Hepatocyte (in vitro differentiated cells): ENCODE results near the gene MEF2B. TPM values are rescaled to one million over a fixed set of nuclear protein-coding genes. Genes with fewer than 3 reads are reported as not detected.

Experiments used
- DNase-seq: peaks from one replicate; pipeline ENCODE4 v3.0.0-alpha.2; 2016; ENCODE audit warnings: low spot score
- H2AFZ ChIP-seq: fragments of 200-600 bp; sonication (generic); 2 replicates; pipeline ENCODE4 v1.6.0; 2016; ENCODE audit warnings: antibody characterized with exemption, mild to moderate bottlenecking
- H3K27ac ChIP-seq: fragments of 200-600 bp; sonication (generic); 2 replicates; pipeline ENCODE4 v1.5.1; 2016; ENCODE audit warnings: mild to moderate bottlenecking
- H3K27me3 ChIP-seq: fragments of 200-600 bp; sonication (generic); 2 replicates; pipeline ENCODE4 v1.6.1; 2016
- H3K36me3 ChIP-seq: fragments of 200-600 bp; sonication (generic); replicated peaks from 2 replicates; pipeline ENCODE4 v1.5.1; 2016; ENCODE audit warnings: low read depth; ENCODE audit not compliant: insufficient read depth
- H3K4me1 ChIP-seq: fragments of 200-600 bp; sonication (generic); 2 replicates; pipeline ENCODE4 v1.5.1; 2016; ENCODE audit warnings: mild to moderate bottlenecking, moderate library complexity; ENCODE audit not compliant: insufficient read depth
- H3K4me2 ChIP-seq: fragments of 200-600 bp; sonication (generic); 2 replicates; pipeline ENCODE4 v1.6.0; 2016
- H3K4me3 ChIP-seq: fragments of 200-600 bp; sonication (generic); 2 replicates; pipeline ENCODE4 v1.5.1; 2016; ENCODE audit warnings: mild to moderate bottlenecking
- H3K79me2 ChIP-seq: fragments of 200-600 bp; sonication (generic); 2 replicates; pipeline ENCODE4 v1.6.0; 2017; ENCODE audit warnings: mild to moderate bottlenecking
- H3K9me2 ChIP-seq: fragments of 200-600 bp; sonication (generic); replicated peaks from 2 replicates; pipeline ENCODE4 v1.6.0; 2017; ENCODE audit warnings: mild to moderate bottlenecking; ENCODE audit not compliant: insufficient read depth
- H3K9me3 ChIP-seq: fragments of 200-600 bp; sonication (generic); 2 replicates; pipeline ENCODE4 v1.5.1; 2016; ENCODE audit warnings: low read depth, mild to moderate bottlenecking
- H4K20me1 ChIP-seq: fragments of 200-600 bp; sonication (generic); 2 replicates; pipeline ENCODE4 v1.6.0; 2016; ENCODE audit warnings: mild to moderate bottlenecking; ENCODE audit not compliant: insufficient read depth, poor library complexity, severe bottlenecking
- EZH2 ChIP-seq: fragments of 200-600 bp; sonication (generic); IDR thresholded peaks from 2 replicates; pipeline ENCODE4 v1.6.1; 2016; ENCODE audit warnings: antibody characterized with exemption, mild to moderate bottlenecking, borderline replicate concordance
- EZH2phosphoT487 ChIP-seq: fragments of 200-600 bp; sonication (generic); IDR thresholded peaks from one replicate; pipeline ENCODE4 v1.6.1; 2018; ENCODE audit warnings: antibody characterized with exemption, mild to moderate bottlenecking, low read depth, moderate library complexity; ENCODE audit not compliant: unreplicated experiment, severe bottlenecking
- WGBS: methylation state at CpG from one replicate; pipeline ENCODE4 v1.1.6; 2016; ENCODE audit warnings: low lambda C conversion rate; ENCODE audit errors: missing lambda C conversion rate; 5-methylcytosine and 5-hydroxymethylcytosine counted together
- polyA plus RNA-seq: library from polyadenylated mRNA; unstranded; fragments of >200 nt; fragmentation: Nextera tagmentation; extraction: Ambion mirVana; gene quantifications from 2 replicates; pipeline ENCODE4 v1.2.1, GENCODE V29; 2016
- total RNA-seq: library from RNA; depleted of rRNA; stranded (reverse); fragments of >200 nt; gene quantifications from 2 replicates; pipeline ENCODE4 v1.2.3, GENCODE V29; 2014
- TF ChIP-seq, protein P1 (sequence below): fragments of 200-600 bp; sonication (generic); IDR thresholded peaks from 2 replicates; pipeline ENCODE4 v1.5.1; 2016; ENCODE audit warnings: antibody characterized with exemption, mild to moderate bottlenecking; ENCODE audit not compliant: poor library complexity

Gene MEF2B
- total and polyA plus RNA-seq, 2 experiments from 2014 or later = 0.70 to 2.6 TPM

DNA sequence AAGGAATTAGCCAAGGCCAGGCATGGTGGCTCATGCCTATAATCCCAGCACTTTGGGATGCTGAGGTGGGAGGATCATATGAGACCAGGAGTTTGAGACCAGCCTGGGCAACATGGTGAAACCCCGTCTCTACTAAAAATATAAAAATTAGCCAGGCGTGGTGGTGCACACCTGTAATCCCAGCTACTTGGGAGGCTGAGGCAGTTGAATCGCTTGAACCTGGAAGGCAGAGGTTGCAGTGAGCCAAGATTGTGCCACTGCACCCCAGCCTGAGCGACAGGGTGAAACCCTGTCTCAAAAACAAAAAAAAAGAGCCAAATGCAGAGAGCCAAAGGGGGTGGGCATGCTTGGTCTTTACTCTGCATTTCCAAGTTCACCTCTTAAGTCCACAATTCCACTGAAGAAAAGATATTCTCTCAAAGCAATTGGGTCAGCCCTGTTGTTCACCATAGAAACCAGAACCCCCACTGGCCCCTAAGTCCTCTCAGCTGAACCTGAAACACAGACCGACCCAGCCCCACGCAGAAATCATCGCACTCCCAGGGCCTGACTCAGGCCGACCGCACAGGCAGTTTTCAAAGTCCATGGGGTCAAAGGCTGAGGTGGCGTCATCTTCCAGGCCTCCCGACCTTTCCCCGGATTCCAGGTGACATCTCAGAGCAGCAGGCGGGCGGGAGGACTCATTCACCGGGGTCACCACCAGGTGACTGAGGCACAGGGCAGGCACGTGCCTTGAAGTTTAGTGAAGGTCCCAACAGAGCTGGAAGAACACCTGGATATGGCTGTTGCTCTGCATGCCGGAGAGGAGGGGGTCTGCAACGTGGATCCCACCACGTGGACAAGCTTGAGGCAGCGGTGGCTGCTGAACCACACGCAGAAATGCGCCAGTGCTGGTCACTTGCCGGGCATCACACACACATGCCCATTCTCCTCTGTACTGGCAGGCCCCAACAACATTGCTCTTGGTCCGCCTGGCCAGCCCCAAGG is 73.1 kb downstream of the MEF2B start:
- peak; percentile 88 for DNase-seq
- Histone ChIP-seq H4K20me1 (no peaks in the 10 kb centered on the region), H3K27ac (peak overlapping the region; percentile 93), H3K4me1 (peaks cover 28% of the 10 kb centered on the region), H3K36me3 (no peaks in the 10 kb centered on the region), H3K27me3 (no peaks in the 10 kb centered on the region), H2AFZ (no peak overlapping the region), H3K9me2 (no peaks in the 10 kb centered on the region), H3K4me2 (no peak overlapping the region), H3K4me3 (no peak overlapping the region), H3K9me3 (no peaks in the 10 kb centered on the region), H3K79me2 (no peaks in the 10 kb centered on the region)
- 69% methylated on average over 24 of the region's 24 CpGs for WGBS
- TF ChIP-seq EZH2 (no peak), EZH2phosphoT487 (no peak)
- TF ChIP-seq, protein P1, sequence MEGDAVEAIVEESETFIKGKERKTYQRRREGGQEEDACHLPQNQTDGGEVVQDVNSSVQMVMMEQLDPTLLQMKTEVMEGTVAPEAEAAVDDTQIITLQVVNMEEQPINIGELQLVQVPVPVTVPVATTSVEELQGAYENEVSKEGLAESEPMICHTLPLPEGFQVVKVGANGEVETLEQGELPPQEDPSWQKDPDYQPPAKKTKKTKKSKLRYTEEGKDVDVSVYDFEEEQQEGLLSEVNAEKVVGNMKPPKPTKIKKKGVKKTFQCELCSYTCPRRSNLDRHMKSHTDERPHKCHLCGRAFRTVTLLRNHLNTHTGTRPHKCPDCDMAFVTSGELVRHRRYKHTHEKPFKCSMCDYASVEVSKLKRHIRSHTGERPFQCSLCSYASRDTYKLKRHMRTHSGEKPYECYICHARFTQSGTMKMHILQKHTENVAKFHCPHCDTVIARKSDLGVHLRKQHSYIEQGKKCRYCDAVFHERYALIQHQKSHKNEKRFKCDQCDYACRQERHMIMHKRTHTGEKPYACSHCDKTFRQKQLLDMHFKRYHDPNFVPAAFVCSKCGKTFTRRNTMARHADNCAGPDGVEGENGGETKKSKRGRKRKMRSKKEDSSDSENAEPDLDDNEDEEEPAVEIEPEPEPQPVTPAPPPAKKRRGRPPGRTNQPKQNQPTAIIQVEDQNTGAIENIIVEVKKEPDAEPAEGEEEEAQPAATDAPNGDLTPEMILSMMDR = no peak

DNA sequence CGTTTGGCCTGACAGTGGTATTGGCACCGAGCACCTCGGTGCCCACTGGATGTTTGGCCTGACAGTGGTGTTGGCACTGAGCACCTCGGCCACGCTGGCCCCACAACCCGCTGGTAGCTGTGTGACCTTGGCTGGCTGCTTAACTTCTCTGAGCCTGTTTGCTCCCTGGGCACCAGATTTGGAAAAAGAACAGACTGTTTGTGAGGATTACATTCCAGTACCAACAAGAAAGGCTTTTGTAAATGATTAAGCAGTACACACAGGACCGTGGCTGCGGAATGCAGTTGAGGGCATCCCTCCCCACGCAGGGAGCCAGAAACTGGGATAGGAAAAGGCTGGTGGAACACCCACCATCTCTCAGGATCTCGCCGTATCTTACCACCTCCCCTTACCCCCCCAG is 74.4 kb downstream of the MEF2B start:
- DNase-seq = no peak
- Histone ChIP-seq H3K36me3 (no peaks in the 10 kb centered on the region), H3K9me2 (no peaks in the 10 kb centered on the region), H3K27ac (peak overlapping the region; percentile 58), H3K9me3 (no peaks in the 10 kb centered on the region), H3K4me2 (no peak overlapping the region), H4K20me1 (no peaks in the 10 kb centered on the region), H3K4me1 (peaks cover 28% of the 10 kb centered on the region), H2AFZ (no peak overlapping the region), H3K79me2 (no peaks in the 10 kb centered on the region), H3K4me3 (no peak overlapping the region), H3K27me3 (no peaks in the 10 kb centered on the region)
- TF ChIP-seq EZH2 (no peak), EZH2phosphoT487 (no peak)
- TF ChIP-seq, protein P1 = no peak
- 71% methylated on average over 11 of the region's 11 CpGs for WGBS

Other genes starting within 250 kb of the MEF2B start
- 28.9 and 44.0 TPM in 2 replicates for gene HOMER3, start 229.0 kb downstream of the MEF2B start, total RNA-seq
- gene HOMER3, start 229.0 kb downstream of the MEF2B start, polyA plus RNA-seq = 41.4 and 53.4 TPM in 2 replicates
- 35.6 and 36.4 TPM in 2 replicates for gene SUGP2, start 136.7 kb downstream of the MEF2B start, total RNA-seq
- 51.0 and 57.5 TPM in 2 replicates for gene SUGP2, start 136.7 kb downstream of the MEF2B start, polyA plus RNA-seq
- gene ARMC6, start 136.7 kb downstream of the MEF2B start, total RNA-seq = 26.4 and 29.7 TPM in 2 replicates
- 25.8 and 30.8 TPM in 2 replicates for gene ARMC6, start 136.7 kb downstream of the MEF2B start, polyA plus RNA-seq
- gene SLC25A42, start 106.3 kb downstream of the MEF2B start, total RNA-seq = 11.5 and 13.8 TPM in 2 replicates
- gene SLC25A42, start 106.3 kb downstream of the MEF2B start, polyA plus RNA-seq = 21.3 and 23.2 TPM in 2 replicates
- 19.6 and 22.1 TPM in 2 replicates for gene TMEM161A, start 31.8 kb downstream of the MEF2B start, total RNA-seq
- 48.5 and 51.3 TPM in 2 replicates for gene TMEM161A, start 31.8 kb downstream of the MEF2B start, polyA plus RNA-seq
- gene BORCS8, start 21.9 kb upstream of the MEF2B start, total RNA-seq = 13.1 and 13.7 TPM in 2 replicates
- 25.6 and 34.2 TPM in 2 replicates for gene BORCS8, start 21.9 kb upstream of the MEF2B start, polyA plus RNA-seq
- gene RFXANK, start 22.0 kb upstream of the MEF2B start, total RNA-seq = 35.1 and 44.7 TPM in 2 replicates
- 85.7 and 88.3 TPM in 2 replicates for gene RFXANK, start 22.0 kb upstream of the MEF2B start, polyA plus RNA-seq
- gene NR2C2AP, start 33.2 kb upstream of the MEF2B start, total RNA-seq = 6.1 and 9.0 TPM in 2 replicates
- 5.2 and 10.4 TPM in 2 replicates for gene NR2C2AP, start 33.2 kb upstream of the MEF2B start, polyA plus RNA-seq
- 0.03 TPM in 1 of 2 replicates, not detected in the other for gene NCAN, start 41.7 kb upstream of the MEF2B start, total RNA-seq
- not detected in 2 replicates for gene NCAN, start 41.7 kb upstream of the MEF2B start, polyA plus RNA-seq
- gene TM6SF2, start 103.0 kb upstream of the MEF2B start, total RNA-seq = 3.1 and 4.5 TPM in 2 replicates
- gene TM6SF2, start 103.0 kb upstream of the MEF2B start, polyA plus RNA-seq = 8.4 and 8.6 TPM in 2 replicates
- 13.1 and 25.8 TPM in 2 replicates for gene SUGP1, start 150.2 kb upstream of the MEF2B start, total RNA-seq
- gene SUGP1, start 150.2 kb upstream of the MEF2B start, polyA plus RNA-seq = 43.7 and 57.4 TPM in 2 replicates
- gene MAU2, start 150.6 kb upstream of the MEF2B start, total RNA-seq = 21.2 and 31.8 TPM in 2 replicates
- gene MAU2, start 150.6 kb upstream of the MEF2B start, polyA plus RNA-seq = 25.3 and 29.0 TPM in 2 replicates
- 28.0 and 35.7 TPM in 2 replicates for gene GATAD2A, start 235.4 kb upstream of the MEF2B start, total RNA-seq
- 31.4 and 35.3 TPM in 2 replicates for gene GATAD2A, start 235.4 kb upstream of the MEF2B start, polyA plus RNA-seq